Tracheal epithelial cell (primary cell): ENCODE measurements around the gene IL6ST. TPM values are rescaled to one million over a fixed set of nuclear protein-coding genes. Genes with fewer than 3 reads are reported as not detected.

Source experiments
- total RNA-seq: library from RNA; depleted of rRNA; stranded (reverse); fragments of >200 nt; gene quantifications from 2 replicates; pipeline ENCODE4 v1.2.1, GENCODE V29; 2014

IL6ST gene
- total RNA-seq, result 81.2 and 98.3 TPM in 2 replicates

GRCh38 chr5:55994495-55994997 is at the start of gene IL6ST:
Gene IL6ST (minus strand): TSS chr5:55994963. CDS start chr5:55976278, 18,685 bp downstream.

Other genes starting within 250 kb of the IL6ST start
- gene IL31RA, start 143.6 kb downstream of the IL6ST start, total RNA-seq, result 0.24 and 0.85 TPM in 2 replicates
- gene ANKRD55, start 238.4 kb upstream of the IL6ST start, total RNA-seq, result not detected in 2 replicates